GM03348 (cell line): ENCODE measurements around the gene PRDM10.

Experiments
- DNase-seq: peaks from one replicate; pipeline ENCODE4 v3.0.0; 2012; ENCODE audit warnings: low spot score

The PRDM10 gene

DNA sequence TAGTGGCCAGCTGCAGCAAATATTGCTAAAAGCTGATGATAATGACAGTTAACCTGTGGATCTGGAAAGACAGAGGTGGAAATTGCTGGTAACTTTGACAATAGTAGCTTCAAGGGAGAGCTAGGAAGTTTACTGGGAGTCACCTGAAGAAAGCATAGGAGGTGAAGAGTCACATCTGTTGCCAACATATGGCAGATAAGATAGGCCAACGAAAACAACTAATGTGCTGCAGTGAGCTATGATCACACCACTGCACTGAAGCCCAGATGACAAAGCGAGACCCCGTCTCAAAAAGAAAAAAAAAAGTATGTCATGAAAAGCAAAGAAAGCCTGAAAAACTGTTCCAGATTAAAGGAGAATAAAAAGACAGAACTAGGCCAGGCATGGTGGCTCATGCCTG, 4.3 kb upstream of the PRDM10 start:
- DNase-seq, result no peak

DNA sequence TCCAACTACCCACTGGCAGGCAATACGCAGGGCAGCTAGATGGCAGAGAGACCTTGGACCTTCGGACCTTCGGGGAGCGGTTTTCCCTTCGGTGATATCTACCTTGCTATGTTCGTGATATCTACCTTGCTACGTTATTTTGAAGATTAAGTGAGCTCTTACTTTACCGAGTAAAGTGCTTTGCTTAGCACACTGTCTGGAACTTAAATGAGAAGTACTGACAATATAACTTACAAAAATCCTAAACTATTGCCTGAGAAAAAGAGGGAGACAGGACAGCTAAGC, 1.0 kb upstream of the PRDM10 start:
- DNase-seq, result no peak

DNA sequence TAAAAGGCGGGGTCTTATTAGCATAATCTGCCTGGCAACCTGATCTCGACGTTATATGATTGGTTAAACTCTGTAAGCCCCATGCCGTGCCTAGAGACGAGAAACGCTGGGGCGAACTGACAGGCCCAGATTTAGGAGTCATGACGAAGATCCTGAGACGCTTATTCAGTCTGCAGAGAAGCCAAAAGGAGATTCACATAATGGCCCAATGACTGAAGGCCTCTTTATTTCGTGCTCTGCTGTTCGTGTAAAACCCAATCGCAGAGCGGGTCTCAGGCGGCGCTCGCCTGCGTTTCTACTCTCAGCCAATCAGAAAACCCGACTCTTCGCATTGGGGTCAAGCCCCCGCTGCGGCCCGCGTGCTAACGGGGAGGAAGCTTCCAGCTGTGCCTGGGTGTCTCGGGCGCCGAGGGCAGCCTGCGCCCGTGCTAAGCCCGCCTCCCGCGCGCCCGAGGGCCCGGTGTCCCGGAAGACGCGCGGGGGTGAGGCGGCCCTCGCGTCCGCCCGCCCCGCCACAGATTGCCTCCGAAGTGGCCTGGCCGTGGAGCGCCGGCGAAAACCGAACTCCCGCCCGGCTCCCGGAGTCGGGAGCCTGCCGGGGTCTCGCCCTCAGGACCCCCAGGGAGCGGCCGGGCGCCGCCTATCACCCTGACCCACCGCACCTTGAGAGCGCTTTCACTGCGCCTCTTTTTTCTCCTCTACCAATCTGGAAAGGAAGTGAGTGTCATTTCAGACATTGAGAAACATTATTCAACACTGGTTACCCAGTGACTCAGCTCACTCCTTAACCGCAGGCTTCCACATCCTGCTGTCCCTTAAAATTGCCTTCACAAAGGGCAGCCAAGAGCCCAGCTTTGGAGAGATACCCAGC, 446 bp upstream of the PRDM10 start:
- peak; percentile 99 for DNase-seq

DNA sequence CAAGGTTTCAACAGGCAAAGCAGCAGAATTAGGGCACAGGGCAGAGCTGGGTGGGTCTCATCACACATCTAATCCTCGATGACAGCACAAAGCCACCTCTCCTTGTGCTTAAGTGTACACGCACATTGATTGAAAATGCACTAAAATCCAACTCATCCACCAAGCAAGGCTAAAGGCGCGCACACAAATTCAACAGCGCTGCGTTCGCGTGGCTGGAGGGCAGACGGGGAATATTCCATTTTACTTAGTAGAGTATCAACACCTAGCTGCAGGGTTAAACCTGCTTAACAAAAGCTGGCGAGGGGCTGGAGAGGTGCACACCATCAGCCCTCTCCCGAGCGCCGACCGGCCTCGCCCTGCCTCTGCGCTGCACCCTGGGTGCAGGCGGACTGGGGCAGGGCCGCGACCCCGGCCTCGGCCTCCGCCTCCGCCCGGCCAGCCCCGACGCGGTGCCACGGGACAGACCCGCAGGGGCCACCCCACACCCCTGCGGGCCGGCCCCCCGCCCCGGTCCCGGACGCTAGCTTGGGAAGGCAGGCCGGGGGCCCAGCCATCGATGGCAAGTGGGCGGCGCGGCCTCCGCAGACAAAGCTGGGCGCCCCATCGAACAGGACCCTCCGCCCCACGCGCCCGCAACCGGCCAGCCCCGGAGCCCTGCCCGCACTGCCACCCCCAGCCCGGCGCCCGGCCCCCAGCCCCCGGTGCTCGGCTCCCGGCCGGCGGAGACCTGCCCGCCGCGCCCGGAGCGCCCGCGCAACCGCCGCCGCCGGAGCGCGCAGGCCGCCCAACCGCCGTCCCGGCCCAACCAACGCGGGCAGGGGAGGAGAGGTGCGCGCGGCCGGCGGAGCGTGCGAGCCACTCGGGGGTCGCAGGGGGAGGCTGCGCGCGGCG, 929 bp downstream of the PRDM10 start:
- DNase-seq, result peak; percentile 85

DNA sequence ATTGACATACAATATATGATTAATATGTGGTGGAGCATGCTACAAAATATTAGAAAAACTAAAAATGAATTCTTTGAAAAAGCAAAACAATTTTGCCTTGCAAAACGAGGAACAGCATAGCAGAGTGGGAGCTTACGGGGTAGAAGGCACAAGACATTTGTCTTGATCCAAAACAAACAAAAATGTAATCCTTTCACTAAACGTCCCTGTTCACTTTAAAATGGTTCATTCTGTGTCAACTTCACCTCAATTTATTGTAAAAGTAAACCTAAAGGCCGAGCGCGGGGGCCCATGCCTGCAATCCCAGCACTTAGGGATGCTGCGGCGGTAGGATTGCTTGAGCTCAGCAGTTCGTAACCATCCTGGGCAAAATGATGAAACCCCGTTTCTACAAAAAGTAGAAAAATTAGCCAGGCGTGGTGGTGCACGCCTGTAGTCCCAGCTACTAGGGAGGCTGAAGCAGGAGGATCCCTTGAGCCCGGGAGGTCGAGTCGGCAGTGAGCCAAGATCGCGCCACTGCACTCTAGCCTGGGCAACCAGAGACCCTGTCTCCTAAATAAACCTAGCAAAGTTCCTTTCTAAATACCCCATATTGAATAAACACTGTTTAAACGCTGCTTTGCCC, 2.0 kb downstream of the PRDM10 start:
- no peak for DNase-seq

DNA sequence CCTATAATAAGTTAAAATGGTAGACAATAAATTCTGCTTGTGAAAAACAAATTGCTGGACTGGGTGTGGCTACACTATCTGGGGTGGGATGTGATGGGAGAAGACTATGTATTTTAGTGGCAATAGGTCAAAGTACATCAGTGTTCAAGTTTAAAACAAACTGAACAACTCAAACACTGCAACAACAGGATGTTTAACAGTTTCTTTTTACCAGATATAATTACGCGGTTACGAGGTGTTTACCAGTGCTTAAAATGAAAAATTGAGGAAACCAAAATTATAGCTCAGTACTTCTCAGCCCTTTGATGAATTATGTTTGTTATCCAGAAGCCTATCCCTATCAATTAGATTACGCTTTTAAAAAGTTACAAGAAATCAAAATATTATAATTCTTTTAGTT, 3.2 kb downstream of the PRDM10 start:
- DNase-seq, result no peak

DNA sequence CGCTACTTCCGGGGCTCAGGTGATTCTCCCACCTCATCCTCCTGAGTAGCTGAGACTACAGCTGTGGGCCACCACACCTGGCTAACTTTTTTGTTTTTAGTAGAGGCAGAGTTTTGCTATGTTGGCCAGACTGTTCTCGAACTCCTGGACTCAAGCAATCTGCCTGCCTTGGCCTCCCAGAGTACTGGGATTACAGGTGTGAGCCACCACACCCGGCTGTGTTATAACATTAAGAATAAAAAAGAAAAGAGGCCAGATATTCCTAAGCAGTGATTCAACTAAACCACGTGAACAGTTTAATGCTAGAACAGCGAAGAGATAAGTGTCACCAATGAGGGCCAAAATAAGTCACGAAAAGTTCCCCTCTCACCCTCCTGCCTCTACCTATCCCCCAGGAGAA, 3.7 kb downstream of the PRDM10 start:
- DNase-seq, result no peak

DNA sequence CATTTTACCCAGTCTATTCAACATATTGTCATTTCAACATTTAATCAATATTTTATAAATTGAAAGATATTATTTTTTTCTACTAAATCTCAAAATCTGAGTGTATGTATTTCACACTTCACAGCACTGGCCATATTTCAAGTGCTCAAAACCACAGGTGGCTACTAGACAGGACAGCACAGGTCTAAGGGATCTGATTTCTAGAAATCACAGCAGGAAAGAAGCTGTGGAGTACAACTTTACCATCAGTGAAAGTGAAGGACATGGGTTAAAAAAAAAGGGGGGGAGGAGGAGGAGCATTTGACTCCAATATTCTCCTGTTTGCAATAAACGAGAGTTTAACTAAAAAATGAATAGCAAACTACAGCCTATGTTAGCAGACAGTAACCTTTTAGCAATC, 4.5 kb downstream of the PRDM10 start:
- DNase-seq, result no peak

DNA sequence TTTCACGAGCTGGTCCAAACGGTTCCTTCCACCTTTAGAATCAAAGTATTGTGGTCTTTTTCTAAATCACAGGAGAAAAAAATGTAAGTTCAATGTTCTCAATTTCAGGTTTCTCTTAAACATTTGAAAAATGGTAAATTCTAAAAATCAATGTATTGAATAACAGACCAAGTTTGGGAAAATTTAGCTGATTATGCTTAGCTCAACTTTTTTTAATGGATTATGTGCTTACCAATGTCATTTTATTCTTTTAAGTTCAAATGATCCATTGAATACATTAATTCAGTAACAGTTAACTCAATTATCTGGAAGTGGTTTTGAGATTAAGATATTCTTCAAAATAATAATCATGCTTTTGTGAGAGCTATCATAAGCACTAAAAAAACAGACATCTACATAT, 5.1 kb downstream of the PRDM10 start:
- no peak for DNase-seq

DNA sequence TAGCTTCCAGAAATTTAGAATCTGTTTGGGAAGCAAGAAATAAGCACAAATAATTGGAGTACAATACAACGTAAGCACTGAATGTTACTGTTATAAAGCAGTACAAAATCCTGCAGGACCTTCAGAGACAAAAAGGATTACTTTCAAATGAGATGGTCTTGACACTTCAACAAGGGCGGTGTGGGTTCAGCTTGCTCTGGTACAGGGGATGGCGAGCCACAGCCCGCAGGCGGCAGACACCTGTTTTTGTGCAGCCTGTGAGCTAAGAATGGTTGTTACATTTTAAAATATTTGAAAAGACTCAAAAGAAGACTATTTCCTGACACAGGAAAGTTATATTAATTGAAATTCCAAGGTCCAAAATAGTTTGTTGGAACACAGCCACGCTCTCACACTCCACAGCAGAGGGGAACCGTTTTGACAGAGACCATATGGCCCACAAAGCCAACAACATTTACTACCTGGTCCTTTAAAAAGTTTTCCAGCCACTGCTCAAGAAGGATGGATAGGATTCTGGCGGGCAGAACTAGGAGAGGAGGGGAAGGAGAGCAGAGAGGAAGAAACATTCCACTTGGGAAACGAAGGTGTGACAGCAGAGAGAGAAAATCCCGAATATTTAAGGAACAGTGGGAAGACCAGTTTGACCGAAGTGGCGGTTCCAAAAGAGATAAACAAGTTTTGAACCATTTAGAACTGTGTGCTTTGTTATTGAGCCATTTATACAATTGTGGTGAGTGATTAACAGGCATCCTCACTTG, 6.3 kb downstream of the PRDM10 start:
- DNase-seq, result no peak

DNA sequence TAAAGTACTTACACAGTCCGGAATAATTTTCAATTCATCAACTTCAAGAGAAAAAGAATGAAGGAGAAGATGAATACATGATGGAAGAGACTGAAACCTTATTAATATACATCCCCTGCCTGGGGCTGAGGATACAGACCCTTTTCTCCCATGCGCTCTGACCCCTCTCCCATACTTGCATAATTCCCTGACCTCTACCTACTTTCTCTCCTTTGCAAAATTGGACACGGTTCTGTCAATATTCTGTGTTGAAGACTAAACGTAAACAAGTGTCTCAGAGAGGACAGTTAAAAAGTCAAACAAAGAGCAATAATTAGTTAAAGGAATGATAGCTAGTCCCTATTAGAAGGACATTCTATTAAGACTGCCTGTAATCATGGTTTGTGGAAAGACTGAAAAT, 7.5 kb downstream of the PRDM10 start:
- DNase-seq, result no peak

DNA sequence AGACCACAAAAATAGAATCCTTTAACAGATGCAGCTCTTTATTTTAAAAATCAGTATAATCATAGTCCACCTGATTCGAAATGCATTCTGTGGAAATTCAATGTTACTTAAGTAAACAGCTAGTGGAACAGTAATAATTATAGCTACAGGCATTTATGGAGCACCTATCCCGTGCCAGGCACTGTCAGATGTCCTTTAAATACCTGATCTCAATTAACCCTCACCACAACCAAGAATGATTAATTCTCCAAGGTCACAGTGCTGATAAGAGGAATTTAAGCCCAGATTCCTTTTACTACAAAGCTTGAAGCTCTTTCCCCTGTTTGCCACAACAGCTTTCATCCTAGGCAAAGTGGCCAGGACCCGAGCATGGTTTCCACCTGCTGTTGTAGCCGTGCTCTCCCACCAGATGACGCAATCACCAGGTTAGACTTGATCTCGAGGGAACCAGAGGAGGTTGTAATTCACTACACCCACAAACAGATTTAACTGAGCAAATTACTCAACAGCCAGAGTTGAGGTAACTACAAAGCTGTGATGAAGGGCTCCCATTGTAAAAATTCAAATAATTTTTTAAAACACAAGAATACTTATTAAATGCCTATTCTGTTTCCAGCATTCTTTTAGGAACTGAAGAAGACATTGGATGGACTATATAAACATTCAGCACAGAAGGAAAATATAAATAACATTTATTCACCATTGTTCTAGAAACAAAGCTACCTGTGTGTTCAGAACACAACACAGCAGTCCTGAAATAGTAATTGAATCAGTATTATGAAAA, 10.3 kb downstream of the PRDM10 start:
- no peak for DNase-seq

DNA sequence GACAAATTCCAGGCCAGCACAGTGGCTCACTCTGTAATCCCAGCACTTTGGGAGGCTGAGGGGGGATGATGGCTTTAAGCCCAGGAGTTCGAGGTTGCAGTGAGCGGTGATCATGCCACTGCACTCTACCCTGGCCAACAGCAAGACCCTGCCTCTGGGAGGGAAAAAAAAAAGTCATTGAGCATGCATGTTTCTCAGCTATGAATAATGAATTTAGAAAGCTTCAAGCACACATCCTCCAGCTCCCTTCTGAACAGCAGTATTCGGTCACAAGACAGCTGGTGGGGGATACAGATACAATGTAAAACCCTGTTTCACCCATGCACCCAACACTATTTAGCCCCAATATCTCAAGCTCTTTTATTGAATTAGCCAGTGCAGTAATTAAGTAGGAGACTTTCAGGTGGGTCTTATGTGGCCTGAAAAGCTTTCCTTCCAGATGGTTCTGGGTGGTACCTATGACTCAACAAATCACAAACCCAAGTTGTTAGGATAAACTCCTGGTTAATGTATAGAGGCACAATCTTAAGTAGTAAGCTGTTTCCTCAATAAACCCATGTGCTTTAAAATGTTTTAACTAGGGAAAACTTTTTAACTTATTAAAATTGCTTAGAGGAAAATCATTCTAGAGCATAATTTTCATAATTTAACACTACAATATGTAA, 13.4 kb downstream of the PRDM10 start:
- DNase-seq, result no peak

DNA sequence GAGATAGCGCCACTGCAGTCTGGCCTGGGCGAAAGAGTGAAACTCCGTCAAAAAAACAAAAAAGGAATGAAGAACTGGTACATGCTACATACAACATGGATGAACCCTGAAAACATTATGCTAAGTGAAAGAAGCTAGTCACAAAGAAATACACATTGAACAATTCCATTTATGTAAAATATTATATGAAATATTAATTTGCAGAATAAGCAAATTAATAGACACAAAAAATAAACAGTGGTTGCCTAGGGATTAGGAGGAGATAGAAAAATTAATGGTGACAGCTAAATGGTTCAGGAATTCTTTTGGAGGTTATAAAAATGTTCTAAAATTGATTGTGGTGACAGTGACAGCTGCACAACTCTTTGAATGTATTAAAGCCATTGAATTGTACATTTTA, 14.7 kb downstream of the PRDM10 start:
- no peak for DNase-seq

DNA sequence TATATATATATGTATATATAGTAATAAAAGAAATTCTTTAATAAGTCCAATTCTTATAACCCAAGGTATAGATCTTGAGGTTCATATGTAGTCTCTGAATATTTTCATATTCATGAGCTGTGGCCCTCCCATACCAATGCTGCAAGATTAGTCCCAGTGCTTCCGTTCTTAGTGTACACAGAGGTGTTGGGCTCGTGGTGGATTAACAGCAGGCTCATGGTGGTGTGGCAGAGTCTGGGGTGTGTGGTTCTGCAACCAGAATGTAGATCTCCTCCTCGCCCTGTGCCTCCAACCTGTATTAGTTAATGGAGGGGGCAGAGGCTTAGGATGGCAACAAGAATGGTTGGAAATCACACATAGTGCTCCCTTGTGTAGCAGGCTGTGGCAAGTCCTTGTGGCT, 16.8 kb downstream of the PRDM10 start:
- no peak for DNase-seq

DNA sequence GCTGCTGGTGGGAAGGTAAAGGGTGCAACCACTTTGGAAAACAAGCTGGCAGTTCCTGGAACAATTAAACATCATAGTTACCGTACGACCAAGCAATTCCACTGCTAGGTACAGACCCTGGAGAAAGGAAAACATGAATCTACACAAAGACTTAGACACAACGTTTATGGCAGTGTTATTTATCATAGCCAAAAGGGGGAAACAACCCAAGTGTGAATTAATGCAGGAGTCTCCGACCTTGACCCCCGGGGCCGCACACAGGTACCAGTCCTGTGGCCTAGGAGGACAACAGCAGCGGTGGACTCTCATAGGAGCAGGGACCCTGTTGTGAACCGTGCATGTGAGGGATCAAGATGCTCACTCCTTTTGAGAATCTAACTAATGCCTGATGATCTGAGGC, 22.5 kb downstream of the PRDM10 start:
- no peak for DNase-seq

DNA sequence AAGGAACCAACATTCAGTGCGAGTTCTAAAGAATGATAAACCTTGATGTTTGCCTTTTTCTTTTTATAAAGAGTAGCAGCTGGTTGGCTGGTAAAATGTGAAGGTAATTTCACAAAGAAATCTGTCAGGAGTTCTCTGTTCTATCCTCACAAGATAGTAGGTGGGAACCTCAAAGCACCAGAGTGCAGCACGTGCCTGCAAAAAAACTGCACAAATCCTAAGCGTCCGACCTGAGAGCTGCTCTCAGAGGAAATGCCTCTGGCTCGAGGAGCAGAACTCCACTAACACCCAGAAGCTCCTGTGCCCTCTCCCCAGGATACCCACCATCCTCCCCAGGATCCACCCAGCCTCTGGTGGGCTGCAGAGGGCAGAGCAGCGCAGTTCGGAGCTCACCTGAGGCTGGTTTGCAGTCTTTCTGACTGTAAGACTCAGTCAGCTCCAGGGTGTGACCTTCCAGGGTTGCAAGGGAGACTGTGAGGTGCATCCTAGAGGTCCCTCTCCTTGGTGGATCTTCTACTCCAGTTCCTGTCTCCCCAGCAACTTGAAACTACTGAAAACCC, 23.5 kb downstream of the PRDM10 start:
- DNase-seq, result no peak

DNA sequence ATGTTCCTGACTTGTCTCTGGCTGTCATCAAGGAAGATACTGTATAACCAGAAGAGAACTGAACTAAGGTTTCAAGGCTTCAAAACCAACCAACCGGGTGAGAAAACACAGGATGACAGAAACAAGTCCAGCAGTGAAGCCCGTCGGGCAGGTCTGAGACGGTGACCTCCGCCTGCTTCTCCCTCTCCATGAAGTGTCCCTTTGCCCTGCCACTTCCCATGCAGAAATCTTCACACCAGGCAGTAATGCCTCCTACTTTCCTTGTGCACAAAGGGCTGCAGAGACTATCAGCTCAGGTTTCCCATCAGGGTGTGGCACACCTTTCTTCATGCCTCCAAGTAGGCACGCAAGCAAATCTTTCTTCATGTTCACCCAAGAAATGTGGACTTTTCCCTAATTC, 24.2 kb downstream of the PRDM10 start:
- no peak for DNase-seq

DNA sequence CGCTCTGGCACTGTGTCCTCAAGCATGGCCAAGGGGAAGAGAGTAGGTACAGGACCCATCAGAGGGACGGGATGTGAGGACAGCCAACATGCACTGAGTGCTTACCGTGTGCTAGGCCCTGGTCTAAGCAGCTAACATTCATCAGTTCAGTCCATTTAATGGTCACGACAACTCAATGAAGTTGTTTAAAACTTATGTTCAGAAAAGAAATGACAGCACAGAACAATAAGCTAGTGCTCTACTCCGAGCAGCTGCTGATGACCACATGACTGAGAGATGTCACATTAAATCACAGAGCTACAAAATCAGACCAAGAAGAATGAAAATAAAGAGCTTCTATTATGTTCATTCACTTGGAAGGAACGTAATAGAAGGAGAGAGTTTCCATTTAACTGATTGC, 26.3 kb downstream of the PRDM10 start:
- no peak for DNase-seq

DNA sequence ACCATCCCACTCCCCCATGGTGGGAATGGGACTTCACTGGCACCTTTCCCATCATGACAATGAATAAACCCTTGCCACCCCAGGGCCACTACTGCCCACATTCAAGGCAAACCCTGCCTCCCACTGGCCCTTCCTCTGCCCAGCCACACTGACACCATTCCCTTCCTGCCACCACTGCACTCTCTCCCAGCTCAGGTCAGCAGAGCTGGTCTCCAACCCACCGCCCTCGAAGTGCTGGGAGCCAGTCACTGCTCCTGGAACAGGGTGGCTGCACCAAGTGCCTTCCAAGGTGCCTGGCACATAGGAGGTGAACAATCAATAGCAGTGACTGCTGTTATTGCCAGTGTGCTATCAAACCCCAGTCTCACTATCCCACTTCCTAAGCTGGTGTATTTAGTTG, 27.1 kb downstream of the PRDM10 start:
- DNase-seq, result no peak

DNA sequence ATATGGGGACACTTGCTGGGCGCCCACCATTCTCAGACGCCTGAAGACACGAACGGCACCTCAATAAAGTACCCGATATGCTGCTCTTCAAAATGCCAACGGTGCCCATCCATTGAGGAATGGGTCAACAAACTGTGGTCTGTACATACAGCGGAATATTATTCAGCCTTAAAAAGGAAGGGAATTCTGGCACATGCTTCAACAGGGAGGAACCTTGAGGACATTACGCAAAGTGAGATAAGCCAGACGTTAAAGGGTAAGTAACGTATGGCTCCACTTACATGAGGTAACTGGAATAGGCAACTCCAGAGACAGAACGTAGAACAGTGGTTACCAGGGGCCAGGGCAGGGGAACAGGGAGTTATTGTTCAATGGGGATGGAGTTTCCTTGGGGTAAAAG, 28.0 kb downstream of the PRDM10 start:
- DNase-seq, result no peak
